Activated CD8-positive, alpha-beta T cell treated with anti-CD3 and anti-CD28 coated beads, Interleukin-2, amount 10 ng/mL, durations not matched to agents 7 days and 5 days (primary cell): ENCODE measurements around the gene MOK. TPM values are rescaled to one million over a fixed set of nuclear protein-coding genes. Genes with fewer than 3 reads are reported as not detected.

ENCODE experiments used
- ATAC-seq: fragments of 150-1000 bp; cut with Tn5 transposase; one replicate; pipeline ENCODE4 v1.10.0; 2021; ENCODE audit warnings: moderate library complexity
- CTCF ChIA-PET: fragments of 350-600 bp; sonication (Branson Sonifier 250); formaldehyde crosslinking; loops from one replicate; lab custom pipeline; 2021; ENCODE audit warnings: antibody characterized with exemption; lab: Charles Lee
- POLR2A ChIA-PET: fragments of 350-600 bp; sonication (Branson Sonifier 250); formaldehyde crosslinking; loops from one replicate; lab custom pipeline; 2021; ENCODE audit warnings: antibody characterized with exemption; lab: Charles Lee
- DNase-seq: peaks from one replicate; pipeline ENCODE4 v3.0.0-alpha.2; 2020
- H3K27ac Mint-ChIP-seq: one replicate; pipeline ENCODE4 v1.8.0; 2021; ENCODE audit warnings: mild to moderate bottlenecking, mixed read lengths
- H3K27me3 Mint-ChIP-seq: one replicate; pipeline ENCODE4 v1.8.0; 2021; ENCODE audit warnings: low read depth, mixed read lengths
- H3K36me3 Mint-ChIP-seq: one replicate; pipeline ENCODE4 v1.8.0; 2021; ENCODE audit warnings: low read depth, mixed read lengths
- H3K4me1 Mint-ChIP-seq: one replicate; pipeline ENCODE4 v1.8.0; 2021; ENCODE audit warnings: low read depth, mixed read lengths
- H3K4me3 Mint-ChIP-seq: one replicate; pipeline ENCODE4 v1.8.0; 2021; ENCODE audit warnings: mild to moderate bottlenecking, mixed read lengths
- H3K9me3 Mint-ChIP-seq: one replicate; pipeline ENCODE4 v1.8.0; 2022; ENCODE audit warnings: mixed read lengths; ENCODE audit not compliant: insufficient read depth
- total RNA-seq, 2 experiments: library from RNA; stranded (reverse); gene quantifications; one replicate each; pipeline ENCODE4 v1.2.3, GENCODE V29; 2021

Gene MOK
- total RNA-seq, 2 experiments from 2014 or later: 3.3 to 4.1 TPM

- no peak overlapping the region for H3K27ac Mint-ChIP-seq
- no peaks in the 10 kb centered on the region for H3K4me1 Mint-ChIP-seq
- ChIA-PET POLR2A (no interaction called here), CTCF (no interaction called here)
- no peaks in the 10 kb centered on the region for H3K27me3 Mint-ChIP-seq
- ATAC-seq (no peak), DNase-seq (no peak)
- no peaks in the 10 kb centered on the region for H3K9me3 Mint-ChIP-seq
- H3K4me3 Mint-ChIP-seq: no peak overlapping the region
- H3K36me3 Mint-ChIP-seq: peaks cover 22% of the 10 kb centered on the region
Observed at GRCh38 chr14:102209224-102209966, 95.6 kb downstream of the MOK start.

- no peak overlapping the region for H3K27ac Mint-ChIP-seq
- H3K4me1 Mint-ChIP-seq: no peaks in the 10 kb centered on the region
- ChIA-PET CTCF (no interaction called here), POLR2A (no interaction called here)
- H3K4me3 Mint-ChIP-seq: no peak overlapping the region
- no peaks in the 10 kb centered on the region for H3K27me3 Mint-ChIP-seq
- no peak for DNase-seq
- H3K36me3 Mint-ChIP-seq: peaks cover 26% of the 10 kb centered on the region
- no peak for ATAC-seq
- no peaks in the 10 kb centered on the region for H3K9me3 Mint-ChIP-seq
Observed at GRCh38 chr14:102208741-102209140, 96.2 kb downstream of the MOK start.

GRCh38 chr14:102207831-102208365 is 97.1 kb downstream of the MOK start:
- DNase-seq: no peak
- Mint-ChIP-seq H3K27ac (no peak overlapping the region), H3K36me3 (peaks cover 26% of the 10 kb centered on the region), H3K4me3 (no peak overlapping the region), H3K9me3 (no peaks in the 10 kb centered on the region), H3K27me3 (no peaks in the 10 kb centered on the region), H3K4me1 (no peaks in the 10 kb centered on the region)
- ChIA-PET CTCF (no interaction called here), POLR2A (no interaction called here)
- ATAC-seq: no peak

GRCh38 chr14:102206918-102207317 is 98.0 kb downstream of the MOK start:
- H3K4me3 Mint-ChIP-seq: no peak overlapping the region
- peaks cover 26% of the 10 kb centered on the region for H3K36me3 Mint-ChIP-seq
- DNase-seq (no peak), ATAC-seq (no peak)
- peaks cover 3% of the 10 kb centered on the region for H3K4me1 Mint-ChIP-seq
- no peak overlapping the region for H3K27ac Mint-ChIP-seq
- no peaks in the 10 kb centered on the region for H3K9me3 Mint-ChIP-seq
- ChIA-PET CTCF (no interaction called here), POLR2A (no interaction called here)
- no peaks in the 10 kb centered on the region for H3K27me3 Mint-ChIP-seq

GRCh38 chr14:102205560-102205959 is 99.4 kb downstream of the MOK start:
- Mint-ChIP-seq H3K27ac (no peak overlapping the region), H3K9me3 (no peaks in the 10 kb centered on the region), H3K4me3 (no peak overlapping the region), H3K4me1 (peaks cover 17% of the 10 kb centered on the region), H3K36me3 (peaks cover 33% of the 10 kb centered on the region), H3K27me3 (no peaks in the 10 kb centered on the region)
- ChIA-PET CTCF (no interaction called here), POLR2A (no interaction called here)
- no peak for ATAC-seq
- no peak for DNase-seq

- no peak overlapping the region for H3K4me3 Mint-ChIP-seq
- CTCF ChIA-PET: no interaction called here
Observed at GRCh38 chr14:102203382-102203781, 101.6 kb downstream of the MOK start.

GRCh38 chr14:102202944-102203343 is 102.0 kb downstream of the MOK start:
- Mint-ChIP-seq H3K4me3 (no peak overlapping the region), H3K4me1 (peaks cover 35% of the 10 kb centered on the region), H3K27ac (no peak overlapping the region), H3K27me3 (no peaks in the 10 kb centered on the region), H3K36me3 (peaks cover 39% of the 10 kb centered on the region), H3K9me3 (no peaks in the 10 kb centered on the region)
- no peak for DNase-seq
- no peak for ATAC-seq
- ChIA-PET CTCF (interaction anchor here (1.5 kb wide), 1 partner anchor 107 kb away, joined by 3 read pairs; no protein-coding TSS in a partner anchor), POLR2A (no interaction called here)

More at GRCh38 chr14:102203382-102203781, 101.6 kb downstream of the MOK start:
- no peaks in the 10 kb centered on the region for H3K9me3 Mint-ChIP-seq
- H3K27ac Mint-ChIP-seq: no peak overlapping the region
- ATAC-seq: no peak
- DNase-seq: no peak
- POLR2A ChIA-PET: no interaction called here
- H3K27me3 Mint-ChIP-seq: no peaks in the 10 kb centered on the region
- peaks cover 35% of the 10 kb centered on the region for H3K4me1 Mint-ChIP-seq
- H3K36me3 Mint-ChIP-seq: peaks cover 37% of the 10 kb centered on the region

- POLR2A ChIA-PET: no interaction called here
- ATAC-seq: no peak
- no peaks in the 10 kb centered on the region for H3K9me3 Mint-ChIP-seq
- no peaks in the 10 kb centered on the region for H3K27me3 Mint-ChIP-seq
- no peak for DNase-seq
- H3K4me1 Mint-ChIP-seq: peaks cover 46% of the 10 kb centered on the region
- no peak overlapping the region for H3K4me3 Mint-ChIP-seq
- CTCF ChIA-PET: interaction anchor here (1.5 kb wide), 1 partner anchor 105 kb away, joined by 3 read pairs; no protein-coding TSS in a partner anchor
- peak overlapping the region; percentile 26 for H3K27ac Mint-ChIP-seq
- peaks cover 44% of the 10 kb centered on the region for H3K36me3 Mint-ChIP-seq
Observed at GRCh38 chr14:102201776-102202175, 103.2 kb downstream of the MOK start.

GRCh38 chr14:102201353-102201738 is 103.6 kb downstream of the MOK start:
- Mint-ChIP-seq H3K27me3 (no peaks in the 10 kb centered on the region), H3K4me3 (no peak overlapping the region), H3K36me3 (peaks cover 48% of the 10 kb centered on the region), H3K4me1 (peaks cover 50% of the 10 kb centered on the region), H3K9me3 (no peaks in the 10 kb centered on the region), H3K27ac (peak overlapping the region; percentile 51)
- POLR2A ChIA-PET: no interaction called here
- ATAC-seq: no peak
- DNase-seq: no peak
- CTCF ChIA-PET: interaction anchor here (1.5 kb wide), 1 partner anchor 105 kb away, joined by 3 read pairs; no protein-coding TSS in a partner anchor

GRCh38 chr14:102200690-102201352 is 104.1 kb downstream of the MOK start:
- Mint-ChIP-seq H3K27me3 (no peaks in the 10 kb centered on the region), H3K4me3 (peak overlapping the region; percentile 8), H3K4me1 (peaks cover 52% of the 10 kb centered on the region), H3K9me3 (no peaks in the 10 kb centered on the region), H3K36me3 (peaks cover 52% of the 10 kb centered on the region), H3K27ac (peak overlapping the region; percentile 51)
- CTCF ChIA-PET: no interaction called here
- DNase-seq (no peak), ATAC-seq (peak; percentile 58)
- POLR2A ChIA-PET: no interaction called here

GRCh38 chr14:102197317-102197853 is 107.6 kb downstream of the MOK start:
- POLR2A ChIA-PET: no interaction called here
- peaks cover 48% of the 10 kb centered on the region for H3K36me3 Mint-ChIP-seq
- CTCF ChIA-PET: interaction anchor here (1.0 to 2.0 kb wide), 2 partner anchors 13 to 235 kb away, joined by 3 to 5 read pairs; no protein-coding TSS in a partner anchor
- no peak overlapping the region for H3K4me3 Mint-ChIP-seq
- peaks cover 52% of the 10 kb centered on the region for H3K4me1 Mint-ChIP-seq
- no peaks in the 10 kb centered on the region for H3K27me3 Mint-ChIP-seq
- DNase-seq (no peak), ATAC-seq (no peak)
- H3K9me3 Mint-ChIP-seq: no peaks in the 10 kb centered on the region
- no peak overlapping the region for H3K27ac Mint-ChIP-seq

GRCh38 chr14:102196902-102197230 is 108.1 kb downstream of the MOK start:
- Mint-ChIP-seq H3K36me3 (peaks cover 48% of the 10 kb centered on the region), H3K4me1 (peaks cover 48% of the 10 kb centered on the region), H3K9me3 (no peaks in the 10 kb centered on the region), H3K4me3 (no peak overlapping the region), H3K27ac (peak overlapping the region; percentile 10), H3K27me3 (no peaks in the 10 kb centered on the region)
- ATAC-seq: no peak
- DNase-seq: no peak
- ChIA-PET POLR2A (no interaction called here), CTCF (interaction anchor here (1.0 to 2.0 kb wide), 2 partner anchors 13 to 235 kb away, joined by 3 to 5 read pairs; no protein-coding TSS in a partner anchor)
